B cell (primary cell): Measurements from ENCODE around the gene TTC39B. TPM values are rescaled to one million over a fixed set of nuclear protein-coding genes. Genes with fewer than 3 reads are reported as not detected.

ENCODE experiments used
- ATAC-seq: fragments of 200-7000 bp; cut with Tn5 transposase; one replicate; pipeline ENCODE4 v1.10.0; 2021; ENCODE audit warnings: low read depth, mild to moderate bottlenecking, moderate number of reproducible peaks, moderate library complexity
- CTCF ChIA-PET: fragments of 350-600 bp; sonication (Branson Sonifier 250); formaldehyde crosslinking; loops from one replicate; lab custom pipeline; 2021; ENCODE audit warnings: antibody characterized with exemption, inconsistent platforms; lab: Charles Lee
- POLR2A ChIA-PET: fragments of 350-600 bp; sonication (Branson Sonifier 250); formaldehyde crosslinking; loops from one replicate; lab custom pipeline; 2021; ENCODE audit warnings: antibody characterized with exemption; lab: Charles Lee
- DNase-seq: peaks from one replicate; pipeline ENCODE4 v3.0.0; 2013
- H2AFZ ChIP-seq: 2 replicates; pipeline ENCODE4 v1.6.1; 2012; ENCODE audit warnings: mild to moderate bottlenecking, low read depth, low read length; ENCODE audit not compliant: insufficient read depth, poor library complexity, severe bottlenecking
- H3K27ac ChIP-seq, 2 donors: 1 replicate in 1 of 2; 2 replicates in 1 of 2; pipeline ENCODE4 v1.5.1; 2012 to 2013; ENCODE audit warnings: low read length in 2 of 2, mild to moderate bottlenecking in 2 of 2, moderate library complexity in 1 of 2
- H3K27me3 ChIP-seq, 4 experiments: fragments of 200-600 bp in 1 of 4; sonication (generic) in 1 of 4; replicated peaks in 1 of 4; 1 replicate in 2 of 4; 2 replicates in 2 of 4; pipeline versions ENCODE4 v1.6.1 to v1.7.0; 2013 to 2016; ENCODE audit warnings: low read length in 3 of 4, mild to moderate bottlenecking in 2 of 4, mixed read lengths in 1 of 4, moderate library complexity in 1 of 4; ENCODE audit not compliant: insufficient read depth in 4 of 4, control insufficient read depth in 3 of 4; ENCODE audit errors: control extremely low read depth in 1 of 4
- H3K36me3 ChIP-seq, 2 experiments: replicated peaks in 1 of 2; 1 replicate in 1 of 2; 2 replicates in 1 of 2; pipeline versions ENCODE4 v1.6.1 to v1.7.1; 2013; ENCODE audit warnings: low read length in 1 of 2; ENCODE audit not compliant: insufficient read depth in 2 of 2, control insufficient read depth in 1 of 2; ENCODE audit errors: control extremely low read depth in 1 of 2, extremely low read depth in 1 of 2
- H3K4me1 ChIP-seq, 2 donors: fragments of 200-600 bp in 1 of 2; sonication (generic) in 1 of 2; 1 replicate in 1 of 2; 2 replicates in 1 of 2; pipeline versions ENCODE4 v1.5.1 to v1.6.1; 2013 to 2017; ENCODE audit warnings: low read length in 2 of 2; ENCODE audit not compliant: control insufficient read depth in 2 of 2, insufficient read depth in 2 of 2
- H3K4me2 ChIP-seq: replicated peaks from 2 replicates; pipeline ENCODE3; 2012; ENCODE audit warnings: mild to moderate bottlenecking, low read depth, low read length; ENCODE audit not compliant: poor library complexity, severe bottlenecking
- H3K4me3 ChIP-seq, 5 experiments: fragments of 200-600 bp in 1 of 5; sonication (generic) in 1 of 5; 1 replicate in 3 of 5; 2 replicates in 2 of 5; pipeline versions ENCODE4 v1.5.1 to v1.7.0; 2011 to 2016; ENCODE audit warnings: low read length in 4 of 5, mild to moderate bottlenecking in 4 of 5, low read depth in 2 of 5, control low read depth in 1 of 5, moderate library complexity in 1 of 5; ENCODE audit not compliant: insufficient read depth in 1 of 5; ENCODE audit errors: control extremely low read depth in 1 of 5, extremely low read depth in 1 of 5
- H3K79me2 ChIP-seq: fragments of 200-600 bp; sonication (generic); one replicate; pipeline ENCODE4 v1.6.0; 2016; ENCODE audit warnings: low read length; ENCODE audit not compliant: control insufficient read depth, insufficient read depth
- H3K9ac ChIP-seq: fragments of 200-600 bp; sonication (generic); 2 replicates; pipeline ENCODE4 v1.6.1; 2017; ENCODE audit warnings: mild to moderate bottlenecking, low read length, moderate library complexity
- H3K9me3 ChIP-seq, 3 donors: one replicate each; pipeline versions ENCODE4 v1.6.1 to v1.7.1; 2013; ENCODE audit warnings: low read length in 2 of 3; ENCODE audit not compliant: control insufficient read depth in 2 of 3, insufficient read depth in 1 of 3; ENCODE audit errors: control extremely low read depth in 1 of 3
- H4K20me1 ChIP-seq: 2 replicates; pipeline ENCODE4 v1.6.0; 2012; ENCODE audit warnings: mild to moderate bottlenecking, low read length; ENCODE audit not compliant: insufficient read depth, control insufficient read depth, poor library complexity, severe bottlenecking
- H3K27ac Mint-ChIP-seq: one replicate; pipeline ENCODE4 v1.8.0; 2021; ENCODE audit warnings: mixed read lengths
- H3K27me3 Mint-ChIP-seq: one replicate; pipeline ENCODE4 v1.8.0; 2021; ENCODE audit warnings: mixed read lengths
- H3K4me1 Mint-ChIP-seq: one replicate; pipeline ENCODE4 v1.8.0; 2021; ENCODE audit warnings: mixed read lengths
- H3K4me3 Mint-ChIP-seq: one replicate; pipeline ENCODE4 v1.8.0; 2021; ENCODE audit warnings: mixed read lengths
- H3K9me3 Mint-ChIP-seq: one replicate; pipeline ENCODE4 v1.8.0; 2022; ENCODE audit warnings: mixed read lengths; ENCODE audit not compliant: insufficient read depth
- EZH2 ChIP-seq: IDR thresholded peaks from 2 replicates; pipeline ENCODE4 v1.6.1; 2012; ENCODE audit warnings: borderline replicate concordance, low read depth, mild to moderate bottlenecking, moderate library complexity, low read length; ENCODE audit not compliant: insufficient read depth, poor library complexity, severe bottlenecking
- WGBS: methylation state at CpG from one replicate; pipeline ENCODE4 v1.1.5; 2013; ENCODE audit warnings: missing lambda C conversion rate; ENCODE audit not compliant: insufficient coverage; 5-methylcytosine and 5-hydroxymethylcytosine counted together
- intact Hi-C: fragments of 100-400 bp; cut with micrococcal nuclease; formaldehyde crosslinking; loops from one replicate; pipeline ENCODE4 v1.10.0; 2022
- polyA plus RNA-seq: library from polyadenylated mRNA; depleted of rRNA; stranded (reverse); fragments of >200 nt; gene quantifications from 2 replicates; pipeline ENCODE4 v1.2.3, GENCODE V29; 2012
- total RNA-seq, 2 donors: library from RNA; stranded (reverse); fragments of 120-200 nt in 1 of 2; gene quantifications; 1 replicate in 1 of 2; 2 replicates in 1 of 2; pipeline versions ENCODE4 v1.2.3 to v1.2.4, GENCODE V29; 2013 to 2022
- TF ChIP-seq, protein P1 (sequence below): fragments of 200-600 bp; IDR thresholded peaks from one replicate; pipeline ENCODE4 v1.8.0; 2022; ENCODE audit warnings: antibody characterized with exemption, mild to moderate bottlenecking

TTC39B gene
- total and polyA plus RNA-seq, 2 donors (not counting 1 experiment from before 2014, with no cell fraction given) = 2.0 to 3.6 TPM

DNA sequence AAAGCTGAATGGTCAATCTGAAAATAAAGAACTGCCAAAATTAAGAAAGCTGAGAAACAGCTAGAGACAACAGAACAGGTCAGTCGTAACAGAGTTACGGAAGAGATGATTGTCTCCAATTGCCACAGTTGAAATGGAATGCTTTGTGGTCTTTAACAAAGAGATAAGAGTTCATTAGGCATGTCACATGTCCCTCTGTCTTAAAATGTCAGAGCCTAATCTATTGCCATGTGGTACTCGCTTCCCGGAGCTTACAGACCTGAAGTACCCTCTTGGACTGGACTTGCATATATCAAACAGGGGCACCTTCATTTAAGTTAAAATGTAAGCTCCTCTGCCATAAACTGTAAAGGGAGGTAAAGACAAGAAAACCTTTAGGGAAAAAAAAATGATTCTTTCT, 19.7 kb downstream of the TTC39B start:
- ChIA-PET POLR2A (no interaction called here), CTCF (interaction anchor here (0.9 to 1.3 kb wide), 3 partner anchors 10 to 319 kb away, joined by 3 to 6 read pairs (median 4); partner anchors contain the start of gene TTC39B)
- WGBS = 100% methylated on average over 4 of the region's 4 CpGs
- Histone ChIP-seq H3K4me3 (no peak overlapping the region), H3K79me2 (peaks cover 24% of the 10 kb centered on the region), H4K20me1 (no peaks in the 10 kb centered on the region), H2AFZ (no peak overlapping the region), H3K27ac (no peak overlapping the region), H3K4me1 (peaks cover 0 to 7% of the 10 kb centered on the region in 2 donors), H3K27me3 (no peaks in the 10 kb centered on the region), H3K9me3 (peaks cover 0 to 2% (median 0%) of the 10 kb centered on the region in 3 donors), H3K36me3 (no peaks in the 10 kb centered on the region), H3K9ac (no peak overlapping the region), H3K4me2 (no peak overlapping the region)
- Mint-ChIP-seq H3K9me3 (no peaks in the 10 kb centered on the region), H3K27me3 (no peaks in the 10 kb centered on the region), H3K27ac (no peak overlapping the region), H3K4me1 (peaks cover 10% of the 10 kb centered on the region), H3K4me3 (no peak overlapping the region)
- no peak for DNase-seq
- ATAC-seq = no peak
- intact Hi-C loops = no loop called here
- TF ChIP-seq, protein P1, sequence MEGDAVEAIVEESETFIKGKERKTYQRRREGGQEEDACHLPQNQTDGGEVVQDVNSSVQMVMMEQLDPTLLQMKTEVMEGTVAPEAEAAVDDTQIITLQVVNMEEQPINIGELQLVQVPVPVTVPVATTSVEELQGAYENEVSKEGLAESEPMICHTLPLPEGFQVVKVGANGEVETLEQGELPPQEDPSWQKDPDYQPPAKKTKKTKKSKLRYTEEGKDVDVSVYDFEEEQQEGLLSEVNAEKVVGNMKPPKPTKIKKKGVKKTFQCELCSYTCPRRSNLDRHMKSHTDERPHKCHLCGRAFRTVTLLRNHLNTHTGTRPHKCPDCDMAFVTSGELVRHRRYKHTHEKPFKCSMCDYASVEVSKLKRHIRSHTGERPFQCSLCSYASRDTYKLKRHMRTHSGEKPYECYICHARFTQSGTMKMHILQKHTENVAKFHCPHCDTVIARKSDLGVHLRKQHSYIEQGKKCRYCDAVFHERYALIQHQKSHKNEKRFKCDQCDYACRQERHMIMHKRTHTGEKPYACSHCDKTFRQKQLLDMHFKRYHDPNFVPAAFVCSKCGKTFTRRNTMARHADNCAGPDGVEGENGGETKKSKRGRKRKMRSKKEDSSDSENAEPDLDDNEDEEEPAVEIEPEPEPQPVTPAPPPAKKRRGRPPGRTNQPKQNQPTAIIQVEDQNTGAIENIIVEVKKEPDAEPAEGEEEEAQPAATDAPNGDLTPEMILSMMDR = no peak
- TF ChIP-seq EZH2 = no peak

DNA sequence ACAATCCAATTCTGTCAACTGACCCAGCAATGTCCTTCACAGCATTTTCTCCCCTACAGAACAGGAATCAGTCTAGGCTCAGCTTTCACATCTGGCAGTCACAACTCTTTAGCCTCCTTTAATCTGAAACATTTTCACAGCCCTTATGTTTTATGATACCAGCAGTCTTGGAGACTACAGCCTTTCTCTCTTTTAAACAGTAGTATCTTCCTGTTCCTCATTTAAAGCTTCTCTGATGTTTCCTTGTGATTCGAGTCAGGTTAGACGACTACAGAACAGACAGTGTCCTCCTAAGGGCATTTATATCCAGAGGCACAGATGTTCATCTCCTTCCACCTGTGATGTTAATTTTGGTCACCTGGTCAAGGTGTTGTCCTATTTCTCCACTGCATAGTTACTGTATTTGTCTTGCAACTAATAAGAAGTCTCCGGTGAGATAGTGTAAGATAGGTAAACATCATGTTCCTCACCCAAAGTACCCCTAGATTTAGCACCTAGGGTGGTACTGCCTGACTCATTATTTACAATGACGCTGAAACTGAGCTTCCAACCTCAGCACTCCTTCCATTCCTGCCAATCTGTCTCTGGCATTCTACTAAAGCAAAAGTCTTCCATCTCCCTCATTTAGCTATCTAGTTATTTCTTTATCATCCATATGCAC, 20.7 kb downstream of the TTC39B start:
- no peak overlapping the region for H3K9ac ChIP-seq
- DNase-seq = no peak
- H3K27ac Mint-ChIP-seq = no peak overlapping the region
- H4K20me1 ChIP-seq = no peaks in the 10 kb centered on the region
- intact Hi-C loops = no loop called here
- no peaks in the 10 kb centered on the region for H3K36me3 ChIP-seq
- H3K27me3 Mint-ChIP-seq = no peaks in the 10 kb centered on the region
- H3K4me1 ChIP-seq = peaks cover 0 to 7% of the 10 kb centered on the region in 2 donors
- H3K4me1 Mint-ChIP-seq = peaks cover 10% of the 10 kb centered on the region
- H3K79me2 ChIP-seq = peaks cover 18% of the 10 kb centered on the region
- H3K27ac ChIP-seq = no peak overlapping the region
- H3K27me3 ChIP-seq = no peaks in the 10 kb centered on the region
- H3K4me3 ChIP-seq = no peak overlapping the region
- CTCF ChIA-PET = interaction anchor here (1.0 kb wide), 1 partner anchor 9 kb away, joined by 6 read pairs; no protein-coding TSS in a partner anchor
- 35% methylated on average over 3 of the region's 4 CpGs for WGBS
- ATAC-seq = no peak
- no peaks in the 10 kb centered on the region for H3K9me3 Mint-ChIP-seq
- TF ChIP-seq, protein P1 = no peak
- no peak for TF ChIP-seq EZH2
- peaks cover 0 to 2% (median 0%) of the 10 kb centered on the region in 3 donors for H3K9me3 ChIP-seq
- H3K4me2 ChIP-seq = no peak overlapping the region
- H2AFZ ChIP-seq = peak overlapping the region; percentile 25
- POLR2A ChIA-PET = no interaction called here
- H3K4me3 Mint-ChIP-seq = no peak overlapping the region
